Measurements from ENCODE around the gene CACNA2D3.

DNA sequence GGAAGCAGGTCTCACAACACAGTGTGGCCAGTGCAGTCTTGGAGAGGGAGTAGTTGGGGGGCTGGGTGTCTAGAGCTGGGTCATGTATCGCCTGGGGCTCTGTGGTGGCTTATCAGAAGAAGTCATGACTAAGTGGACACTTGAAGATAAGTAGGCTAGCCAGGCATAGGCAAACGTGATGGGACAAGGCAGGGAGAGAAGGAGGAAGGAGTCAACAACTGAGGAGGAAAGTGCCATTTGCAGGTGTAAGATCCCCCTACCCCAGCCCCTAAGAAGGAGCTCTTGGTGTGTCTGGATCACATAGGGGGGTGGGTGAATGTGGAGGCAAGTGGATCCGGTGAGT lies 453.2 kb downstream of the CACNA2D3 start:
- no peak for TF ChIP-seq GATA3 (IDR thresholded peaks at IDR 0.05; ENCODE audit: low read depth, low read length)
- TF ChIP-seq GATA2 (IDR thresholded peaks at IDR 0.05; ENCODE audit: low read depth, low read length), result no peak
